Fibroblast of peridontal ligament (primary cell): ENCODE measurements around the gene PGAM2.
A peak's percentile ranks its signal among the peaks of the same experiment; 100 is the strongest.

ENCODE experiments used
- DNase-seq: peaks from one replicate; pipeline ENCODE4 v3.0.0-alpha.2; 2010; ENCODE audit errors: extremely low read depth

PGAM2 gene

GRCh38 chr7:44103923-44104859 lies 38.8 kb upstream of the PGAM2 start, which contains the start of gene AEBP1:
Gene AEBP1 (plus strand): TSS chr7:44104345. CDS start chr7:44104666, 321 bp downstream.
- no peak for DNase-seq

- DNase-seq: no peak
These were observed 38.2 kb upstream of the PGAM2 start for GRCh38 chr7:44103566-44103922.

- DNase-seq: no peak
These were observed 37.6 kb upstream of the PGAM2 start for GRCh38 chr7:44102846-44103565.

GRCh38 chr7:44101966-44102845 lies 36.8 kb upstream of the PGAM2 start:
- peak; percentile 95 for DNase-seq

- DNase-seq: no peak
These were observed 36.1 kb upstream of the PGAM2 start for GRCh38 chr7:44101303-44101965.

DNA sequence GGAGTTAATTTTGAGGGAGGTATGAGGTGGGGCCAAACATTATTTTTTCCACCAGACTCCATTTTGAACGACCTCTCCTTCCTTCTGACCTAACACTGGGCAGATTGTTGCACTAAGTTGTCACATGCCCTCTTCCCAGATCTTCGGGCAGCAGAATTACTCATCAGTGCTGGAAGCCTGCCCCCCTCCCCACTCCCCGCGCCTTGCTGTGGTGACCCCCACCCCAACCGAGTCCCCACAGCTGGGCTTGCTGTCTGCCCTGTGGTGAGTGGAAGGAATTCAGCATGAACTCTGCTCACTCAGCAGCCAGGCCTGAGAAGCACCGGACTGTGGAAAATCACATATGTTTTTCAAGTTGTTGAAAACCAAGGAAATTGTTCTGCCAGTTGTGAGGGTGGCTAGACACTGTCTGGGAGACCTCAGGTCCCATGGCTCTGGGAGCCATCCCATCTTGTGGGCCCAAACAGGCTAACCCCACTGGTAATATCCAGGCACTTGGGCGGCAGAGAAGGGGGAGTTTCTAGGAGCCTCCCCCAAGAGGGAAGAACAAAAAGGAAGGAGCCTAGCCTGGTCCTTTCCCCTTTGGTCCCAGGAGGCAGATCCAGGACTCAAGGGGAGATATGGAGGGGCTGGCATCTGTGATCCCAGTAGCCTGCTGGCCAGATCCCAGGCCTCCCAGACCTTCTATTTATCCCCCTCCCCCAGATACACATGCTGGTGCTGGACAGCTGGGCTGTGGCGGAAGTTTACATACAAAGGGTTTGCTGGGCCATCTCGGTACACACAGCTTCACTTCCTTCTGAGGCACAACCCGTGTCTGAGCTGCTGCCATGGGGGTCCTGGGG lies 35.3 kb upstream of the PGAM2 start:
- peak; percentile 94 for DNase-seq

GRCh38 chr7:44099669-44100068 lies 34.3 kb upstream of the PGAM2 start:
- DNase-seq: no peak

GRCh38 chr7:44098092-44099068 lies 33.0 kb upstream of the PGAM2 start:
- no peak for DNase-seq

DNA sequence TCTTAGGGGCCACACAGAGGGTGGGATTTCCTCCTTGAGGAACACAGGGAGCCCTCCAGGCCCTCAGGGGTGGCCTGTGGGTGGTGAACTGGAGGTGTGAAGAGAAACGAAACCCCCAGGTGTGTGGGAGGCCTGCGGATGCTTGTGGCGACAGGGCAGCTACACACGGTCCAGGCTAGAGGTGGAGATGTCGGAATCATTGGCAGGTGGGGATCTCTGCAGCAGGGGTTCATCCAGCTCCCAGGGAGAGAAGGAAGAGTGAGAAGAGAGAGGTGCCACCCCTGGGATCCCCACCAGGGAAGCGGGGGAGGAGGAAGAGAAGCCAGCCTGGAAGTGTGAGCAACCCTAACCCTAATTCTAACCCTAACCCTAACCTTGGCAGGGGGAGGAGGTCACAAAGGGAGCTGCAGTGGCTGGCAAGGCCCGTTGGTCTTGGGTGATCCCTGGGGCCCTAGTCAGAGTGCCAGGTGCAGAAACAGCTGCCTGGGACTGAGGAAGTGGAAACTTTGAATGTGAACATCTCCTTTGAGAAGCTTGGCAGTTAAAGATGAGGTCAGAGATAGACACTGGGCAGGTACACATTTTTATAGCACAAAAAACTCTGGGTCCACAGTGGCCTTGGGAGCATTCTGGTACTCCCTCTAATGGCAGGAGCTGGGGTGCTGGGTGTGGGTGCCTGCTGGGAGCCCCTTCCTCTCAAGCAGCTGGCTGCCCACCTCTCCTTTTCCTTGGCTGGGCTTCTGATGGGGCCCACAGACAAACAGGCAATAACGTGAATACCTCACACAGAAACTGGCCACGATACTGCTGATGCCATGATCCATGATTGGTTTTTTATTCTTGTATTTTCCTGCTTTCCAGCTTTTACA lies 31.9 kb upstream of the PGAM2 start:
- no peak for DNase-seq

DNA sequence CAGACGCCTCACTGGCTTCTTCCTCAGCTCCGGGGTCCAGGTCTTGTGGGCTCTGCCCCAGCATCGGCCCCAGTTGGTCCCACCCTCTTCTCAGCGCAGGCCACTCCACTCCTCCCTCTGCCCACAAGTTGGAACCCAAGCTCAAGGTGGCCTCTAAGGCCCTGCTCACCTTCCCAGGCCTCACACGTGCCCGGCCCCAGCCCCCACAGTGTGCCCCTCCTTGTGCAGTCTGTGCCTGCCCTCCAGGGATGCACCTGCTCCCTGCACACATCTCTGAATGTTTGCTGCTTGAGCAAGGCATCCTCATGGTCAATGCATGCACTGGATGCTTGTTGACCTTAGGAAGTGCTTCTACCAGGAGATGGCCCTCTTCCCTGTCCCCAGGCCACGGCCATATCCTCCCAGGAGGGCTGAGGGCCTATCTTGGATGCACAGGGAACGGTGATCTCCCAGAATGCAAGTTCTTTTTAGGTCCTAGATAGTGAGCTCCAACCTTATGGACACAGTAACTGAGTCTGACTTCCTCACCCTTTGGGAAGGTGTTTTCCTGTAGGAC lies 31.0 kb upstream of the PGAM2 start:
- DNase-seq: no peak

GRCh38 chr7:44095781-44096180 lies 30.4 kb upstream of the PGAM2 start:
- DNase-seq: no peak

DNA sequence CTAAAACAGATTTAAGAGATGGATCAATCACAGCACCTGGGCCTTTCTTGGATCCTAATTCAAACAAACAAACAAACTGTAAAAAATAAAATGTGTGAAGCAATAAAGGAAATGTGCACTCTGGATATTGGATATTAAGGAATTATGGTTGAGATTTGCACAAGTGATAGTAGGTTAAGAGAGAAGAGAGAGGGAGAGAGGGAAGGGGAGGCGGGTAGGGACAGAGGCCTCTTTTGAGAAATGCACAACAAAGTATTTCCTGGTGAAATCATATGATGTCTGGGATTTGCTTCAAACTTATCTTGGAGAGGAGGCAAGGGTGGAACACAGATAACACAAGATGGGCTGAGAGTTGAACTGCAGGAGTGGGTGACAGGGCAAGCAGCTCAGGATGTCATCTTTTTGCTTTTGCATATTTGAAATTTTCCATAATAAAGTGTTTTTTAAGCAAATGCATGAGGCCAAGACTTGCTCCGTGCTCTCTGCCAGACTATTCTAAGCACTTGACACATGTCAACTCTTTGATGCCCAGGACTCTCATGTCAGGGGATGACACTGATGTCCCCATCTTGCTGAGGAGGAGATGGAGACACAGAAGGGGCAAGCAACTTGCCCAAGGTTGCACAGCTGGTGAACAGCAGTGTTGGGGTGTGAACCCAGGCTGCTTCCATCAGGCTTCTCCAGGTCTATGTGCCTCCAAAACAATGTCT lies 29.7 kb upstream of the PGAM2 start:
- no peak for DNase-seq

DNA sequence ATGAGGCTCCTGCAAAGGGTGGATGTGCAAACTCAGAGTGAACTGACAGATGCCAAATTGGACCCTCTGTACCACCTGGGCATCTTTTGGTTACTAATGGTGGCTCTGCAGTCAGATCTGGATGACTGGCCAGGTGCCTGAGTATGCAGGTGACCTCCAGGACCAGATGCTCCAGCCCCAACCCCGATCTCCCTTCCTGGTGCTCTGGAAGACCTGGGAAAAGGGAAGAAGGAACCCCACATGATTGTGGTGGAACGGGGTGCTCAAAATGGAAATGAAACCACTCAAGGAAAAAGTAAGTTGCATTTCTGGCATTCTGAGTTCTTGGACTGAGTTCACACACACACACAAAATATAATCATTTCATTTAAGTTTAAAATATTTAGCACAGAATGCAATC lies 29.0 kb upstream of the PGAM2 start:
- no peak for DNase-seq

GRCh38 chr7:44093102-44093641 lies 27.8 kb upstream of the PGAM2 start:
- DNase-seq: no peak

- DNase-seq: peak; percentile 96
These were observed 22.8 kb upstream of the PGAM2 start for GRCh38 chr7:44087911-44088838.

- no peak for DNase-seq
These were observed 21.3 kb upstream of the PGAM2 start for GRCh38 chr7:44086627-44087026.
